ENCODE results near the gene DDN. TPM values are rescaled to one million over a fixed set of nuclear protein-coding genes. Genes with fewer than 3 reads are reported as not detected.

Gene DDN
- polyA plus RNA-seq, 6 donors from 2014 or later: 0.12 to 0.52 (median 0.20) TPM; not detected in 1

DNA sequence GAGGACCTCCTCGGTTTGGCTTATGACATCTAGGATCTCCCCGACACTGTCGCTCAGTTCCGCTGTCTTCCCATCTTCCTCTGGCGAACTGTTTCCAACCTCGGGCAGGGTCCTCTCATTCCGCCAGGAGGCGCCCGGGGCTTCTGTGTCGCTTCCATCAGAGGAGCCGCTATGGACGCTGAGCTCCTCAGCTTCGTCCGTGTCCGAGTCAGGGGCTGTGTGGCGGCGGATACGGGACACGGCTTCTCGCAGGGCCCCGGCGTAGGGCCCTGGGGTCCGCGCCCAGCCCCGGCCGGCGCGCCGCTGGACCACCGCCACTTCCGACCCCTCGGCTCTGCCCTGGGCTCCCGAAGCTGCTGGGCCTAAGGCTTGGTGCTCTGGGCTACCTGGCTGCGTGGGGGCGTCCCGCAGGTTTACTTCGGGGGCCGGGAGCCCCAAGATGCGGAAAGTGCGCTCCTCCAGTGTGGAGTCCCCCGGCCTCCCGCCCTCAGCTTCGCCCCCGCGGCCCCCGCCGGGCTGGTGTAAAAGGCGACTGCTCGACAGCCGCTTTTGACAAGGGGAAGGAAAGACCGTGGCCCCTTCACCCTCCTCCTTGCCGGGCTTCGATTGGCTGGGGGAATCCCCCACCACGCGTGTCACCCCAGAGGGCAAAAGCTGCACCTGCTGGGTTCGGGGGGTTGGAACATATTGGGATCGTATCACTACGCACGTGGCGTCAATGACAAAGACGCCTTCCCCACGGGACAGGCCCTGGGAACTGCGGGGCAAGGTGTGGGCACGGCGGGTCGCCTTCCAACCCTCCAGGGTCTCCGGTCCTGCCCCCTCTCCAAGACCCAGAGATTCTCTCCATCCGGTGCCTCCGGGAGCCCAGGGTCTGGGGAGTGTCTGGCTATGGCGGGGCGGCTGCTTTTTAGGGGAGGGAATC lies 2.1 kb downstream of the DDN start:
- DNase-seq (peak; percentile 84), ATAC-seq (ENCODE audit: low read depth in 2 of 2) (peak; percentile 81 to 83)
- peaks cover 24 to 61% (median 58%) of the 10 kb centered on the region in 3 donors for H3K27me3 Mint-ChIP-seq
- H3K36me3 Mint-ChIP-seq: peaks cover 3% of the 10 kb centered on the region in 2 donors
- H3K9me3 Mint-ChIP-seq: peaks cover 0 to 2% (median 0%) of the 10 kb centered on the region in 7 donors
- H3K4me1 Mint-ChIP-seq: peaks cover 39 to 48% (median 46%) of the 10 kb centered on the region in 3 donors
- peak overlapping the region; percentile 77 to 91 (median 84) for H3K4me3 Mint-ChIP-seq
- H3K27ac Mint-ChIP-seq: peak overlapping the region; percentile 38 to 96 (median 89)

DNA sequence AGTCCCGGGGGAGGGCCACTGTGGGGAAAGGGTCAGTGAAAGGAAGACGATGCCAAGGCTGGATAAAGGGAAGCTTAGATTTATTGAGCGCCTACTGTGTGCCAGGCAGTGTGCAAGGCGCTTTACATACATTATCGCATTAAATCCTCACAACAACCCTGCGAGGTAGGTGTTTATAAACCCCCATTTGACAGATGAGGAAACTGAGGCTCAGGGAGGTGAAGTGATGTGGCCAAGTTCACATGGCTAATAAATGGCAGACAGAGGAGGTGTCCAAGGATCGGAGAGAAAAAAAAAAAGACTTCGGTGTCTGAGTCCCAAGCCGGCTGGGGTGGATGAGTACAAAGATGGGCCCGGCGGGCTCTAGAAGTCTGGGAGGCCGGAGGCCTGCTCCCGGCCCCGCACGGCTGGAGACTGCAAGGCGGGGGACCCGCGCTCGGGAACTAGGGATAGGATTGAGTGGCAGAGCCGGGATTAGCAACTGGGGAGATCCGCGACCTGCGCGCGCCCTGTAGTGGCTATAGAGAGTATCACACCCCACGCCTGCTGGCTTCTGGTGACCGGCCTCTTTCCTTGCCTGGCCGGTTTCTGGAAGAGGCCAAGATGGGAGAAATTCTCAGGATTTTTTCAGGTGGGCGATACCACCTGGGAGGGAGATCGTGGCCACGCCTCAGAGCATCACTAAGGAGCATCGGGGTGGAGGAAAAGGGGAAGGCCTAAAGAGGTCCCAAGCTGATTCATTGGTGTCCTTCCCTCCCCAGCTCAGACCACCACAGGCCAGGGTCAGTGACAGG lies 3.9 kb downstream of the DDN start:
- Mint-ChIP-seq H3K36me3 (no peaks in the 10 kb centered on the region), H3K27ac (peak overlapping the region in 5 of 6 donors; percentile 69 to 90 (median 86)), H3K4me3 (peak overlapping the region; percentile 35 to 87 (median 84)), H3K9me3 (peaks cover 0 to 2% (median 0%) of the 10 kb centered on the region in 7 donors), H3K4me1 (peaks cover 37 to 46% (median 39%) of the 10 kb centered on the region in 3 donors), H3K27me3 (peaks cover 27 to 60% (median 53%) of the 10 kb centered on the region in 3 donors)
- DNase-seq (peak; percentile 45), ATAC-seq (ENCODE audit: low read depth in 2 of 2) (no peak)

DNA sequence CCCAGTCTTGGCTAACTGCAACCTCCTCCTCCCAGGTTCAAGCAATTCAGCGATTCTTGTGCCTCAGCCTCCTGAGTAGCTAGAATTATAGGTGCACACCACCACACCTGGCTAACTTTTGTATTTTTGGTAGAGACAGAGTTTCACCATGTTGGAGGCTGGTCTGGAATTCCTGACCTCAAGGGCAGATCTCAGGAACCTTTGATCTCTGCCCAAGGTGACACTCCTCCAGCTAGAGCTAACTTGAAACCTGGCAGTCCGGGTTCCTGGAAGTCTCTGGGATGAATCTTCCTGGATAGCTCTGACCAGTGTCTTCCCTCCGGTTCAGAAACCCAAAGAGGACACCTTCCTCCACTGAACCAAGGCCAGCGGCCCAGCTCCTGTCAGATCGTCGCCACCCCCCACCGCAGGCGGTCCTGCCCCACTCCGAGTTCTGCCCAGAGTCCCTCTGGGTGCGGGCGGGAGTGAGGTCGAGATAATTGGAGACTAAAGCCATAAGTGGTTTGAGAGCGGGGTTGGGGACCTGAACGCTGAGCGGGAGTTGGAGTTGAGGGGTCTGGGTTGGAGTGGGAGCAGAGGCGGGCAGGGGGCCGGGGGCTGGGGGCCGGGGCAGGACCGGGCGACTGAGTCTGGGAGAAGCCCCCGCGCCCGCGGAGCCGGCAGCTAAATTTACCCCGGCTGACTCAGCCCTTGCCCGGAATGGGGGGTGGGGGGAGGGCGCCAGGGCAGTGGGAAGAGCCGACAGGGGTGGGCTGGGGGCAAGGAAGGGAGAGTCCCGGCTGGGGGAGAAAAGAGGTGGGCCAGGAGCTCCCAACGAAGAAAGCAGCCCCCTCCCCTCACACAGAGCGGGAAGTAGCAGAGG lies 4.7 kb downstream of the DDN start:
- Mint-ChIP-seq H3K36me3 (no peaks in the 10 kb centered on the region), H3K4me3 (peak overlapping the region in 1 of 8 donors; percentile 35), H3K9me3 (peaks cover 0 to 2% (median 0%) of the 10 kb centered on the region in 7 donors), H3K4me1 (peaks cover 29 to 37% (median 33%) of the 10 kb centered on the region in 3 donors), H3K27ac (peak overlapping the region in 1 of 6 donors; percentile 88), H3K27me3 (peaks cover 28 to 61% (median 53%) of the 10 kb centered on the region in 3 donors)
- DNase-seq: no peak
- ATAC-seq (ENCODE audit: low read depth in 2 of 2): no peak

DNA sequence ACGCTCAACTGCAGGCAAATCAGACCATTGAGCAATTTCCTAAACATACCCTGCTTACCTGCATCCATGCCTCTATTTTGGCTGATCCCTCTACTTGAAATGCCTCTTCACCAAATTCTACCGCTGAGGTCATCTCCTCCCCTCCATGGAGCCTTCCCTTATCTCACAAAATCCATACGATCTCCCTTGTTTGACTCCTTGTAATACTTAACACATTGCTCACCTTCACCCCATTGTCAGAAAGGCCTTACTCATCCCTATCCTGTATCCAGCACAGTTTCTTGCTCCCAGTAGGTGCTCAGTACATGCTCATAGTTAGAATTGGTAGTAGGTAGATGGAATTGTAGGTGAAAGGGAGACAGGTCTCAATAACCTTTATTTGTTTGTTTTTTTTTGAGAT lies 5.4 kb downstream of the DDN start:
- Mint-ChIP-seq H3K36me3 (no peaks in the 10 kb centered on the region), H3K4me3 (no peak overlapping the region), H3K27me3 (peaks cover 35 to 64% (median 57%) of the 10 kb centered on the region in 3 donors), H3K27ac (peak overlapping the region in 1 of 6 donors; percentile 50), H3K9me3 (peaks cover 0 to 2% (median 0%) of the 10 kb centered on the region in 7 donors), H3K4me1 (peaks cover 24 to 32% (median 30%) of the 10 kb centered on the region in 3 donors)
- DNase-seq (no peak), ATAC-seq (ENCODE audit: low read depth in 2 of 2) (no peak)

DNA sequence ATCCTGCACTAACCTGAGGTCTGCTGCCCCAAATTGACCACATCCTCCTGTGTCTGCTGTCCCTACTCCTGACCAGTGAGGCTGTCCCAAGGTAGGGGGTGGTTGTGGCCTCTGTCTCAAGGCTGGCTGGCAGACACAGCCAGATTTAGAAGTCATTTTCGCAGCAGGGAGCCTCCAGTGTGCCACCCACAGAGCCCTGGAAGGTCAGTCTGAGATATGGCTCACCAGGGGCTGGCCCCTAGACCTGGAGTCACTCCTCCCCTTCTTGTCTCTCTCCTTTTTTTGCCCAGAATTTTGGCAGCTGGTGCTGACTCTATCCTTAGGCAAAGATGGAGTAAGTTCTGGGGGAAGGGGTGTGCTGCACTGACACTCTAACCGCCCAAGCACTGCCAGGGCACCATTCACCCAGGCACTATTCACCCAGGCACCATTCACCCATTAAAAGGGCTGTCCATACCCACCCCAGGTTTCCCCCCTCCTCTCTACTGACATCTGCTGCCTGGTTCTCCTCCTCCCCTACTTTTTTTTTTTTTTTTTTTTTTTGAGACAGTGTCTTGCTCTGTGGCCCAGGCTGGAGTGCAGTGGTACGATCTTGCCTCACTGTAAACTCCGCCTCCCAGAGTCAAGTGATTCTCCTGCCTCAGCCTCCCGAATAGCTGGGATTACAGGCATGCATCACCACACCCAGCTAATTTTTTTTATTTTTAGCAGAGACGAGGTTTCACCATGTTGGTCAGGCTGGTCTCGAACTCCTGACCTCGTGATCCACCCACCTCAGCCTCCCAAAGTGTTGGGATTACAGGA lies 7.7 kb downstream of the DDN start:
- Mint-ChIP-seq H3K36me3 (no peaks in the 10 kb centered on the region), H3K27ac (no peak overlapping the region), H3K4me1 (peaks cover 14 to 19% (median 17%) of the 10 kb centered on the region in 3 donors), H3K4me3 (no peak overlapping the region), H3K27me3 (peaks cover 48 to 81% (median 76%) of the 10 kb centered on the region in 3 donors), H3K9me3 (peaks cover 0 to 2% (median 0%) of the 10 kb centered on the region in 7 donors)
- DNase-seq (no peak), ATAC-seq (ENCODE audit: low read depth in 2 of 2) (peak; percentile 16 to 22)

- H3K4me1 Mint-ChIP-seq: peaks cover 7 to 12% (median 11%) of the 10 kb centered on the region in 3 donors
- no peak overlapping the region for H3K27ac Mint-ChIP-seq
Measured at GRCh38 chr12:48990552-48990951, 8.6 kb downstream of the DDN start.

DNA sequence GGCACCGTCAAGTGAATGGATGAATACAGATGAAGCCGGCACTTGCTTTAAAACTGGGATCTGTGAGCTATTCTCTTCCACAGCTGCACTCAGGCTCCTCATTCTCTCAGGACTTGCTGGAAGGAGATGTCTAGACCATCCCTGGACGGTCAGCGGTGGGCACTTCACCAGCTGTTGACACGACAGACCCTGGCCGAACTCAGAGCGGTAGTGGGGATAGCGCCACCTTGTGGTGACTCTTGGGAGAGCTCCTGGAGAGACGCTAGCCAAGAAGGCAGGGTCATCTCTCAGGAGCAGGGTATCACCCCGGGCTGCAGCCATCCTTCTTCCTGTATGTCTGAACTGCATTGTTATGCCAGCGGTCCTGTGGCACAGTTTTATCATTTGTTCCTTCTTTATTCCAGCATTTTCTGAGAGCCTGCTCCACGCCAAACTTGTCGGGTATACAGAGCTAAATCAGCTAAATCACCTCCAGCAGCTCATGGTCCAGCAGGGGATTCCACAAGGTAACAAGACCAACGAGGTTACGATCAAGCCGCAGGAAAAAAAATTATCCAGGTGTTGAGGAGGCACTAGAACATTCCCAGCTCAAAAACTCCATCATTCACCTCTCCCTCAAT lies 11.0 kb downstream of the DDN start:
- H3K36me3 Mint-ChIP-seq: no peaks in the 10 kb centered on the region
- H3K4me3 Mint-ChIP-seq: no peak overlapping the region
- H3K4me1 Mint-ChIP-seq: peaks cover 0 to 6% (median 0%) of the 10 kb centered on the region in 3 donors
- ATAC-seq (ENCODE audit: low read depth in 2 of 2): peak; percentile 74 to 75
- peak; percentile 56 for DNase-seq
- peak overlapping the region in 1 of 6 donors; percentile 55 for H3K27ac Mint-ChIP-seq
- H3K9me3 Mint-ChIP-seq: no peaks in the 10 kb centered on the region
- H3K27me3 Mint-ChIP-seq: peaks cover 54 to 75% (median 74%) of the 10 kb centered on the region in 3 donors

More at GRCh38 chr12:48990552-48990951, 8.6 kb downstream of the DDN start:
- H3K27me3 Mint-ChIP-seq: peaks cover 50 to 81% (median 77%) of the 10 kb centered on the region in 3 donors
- peaks cover 0 to 2% (median 0%) of the 10 kb centered on the region in 7 donors for H3K9me3 Mint-ChIP-seq
- DNase-seq (no peak), ATAC-seq (ENCODE audit: low read depth in 2 of 2) (no peak)
- no peaks in the 10 kb centered on the region for H3K36me3 Mint-ChIP-seq
- no peak overlapping the region for H3K4me3 Mint-ChIP-seq

DNA sequence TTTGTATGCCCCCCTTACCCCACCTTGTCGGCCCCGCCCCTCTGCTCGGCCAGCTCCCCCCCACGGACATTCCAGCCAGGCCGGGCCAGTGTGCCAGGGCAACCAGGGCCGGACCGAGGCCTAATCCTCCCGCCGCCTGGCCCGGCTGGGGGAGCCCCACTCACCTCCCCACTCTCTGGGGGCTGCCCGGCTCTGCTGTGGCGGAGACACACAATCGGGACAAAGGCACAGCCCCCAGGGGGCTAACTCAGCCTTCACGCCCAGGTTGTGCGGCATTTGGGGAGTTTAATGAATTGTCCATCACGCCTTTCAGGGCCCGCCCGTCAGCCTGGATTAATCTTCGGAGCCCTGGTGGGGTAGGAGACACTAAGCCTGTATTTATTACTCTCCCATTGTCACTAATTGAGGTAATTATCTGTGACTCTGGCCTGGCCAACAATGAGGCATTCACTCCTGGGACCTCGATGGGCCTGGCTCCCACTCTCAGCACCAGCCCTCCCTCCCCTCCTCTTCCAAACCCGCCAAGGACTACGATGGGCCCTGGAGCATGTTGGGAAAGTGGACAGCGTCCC lies 12.4 kb downstream of the DDN start:
- Mint-ChIP-seq H3K36me3 (no peaks in the 10 kb centered on the region), H3K4me1 (peaks cover 4 to 14% (median 7%) of the 10 kb centered on the region in 3 donors), H3K9me3 (no peaks in the 10 kb centered on the region), H3K4me3 (no peak overlapping the region), H3K27me3 (peaks cover 58 to 85% (median 84%) of the 10 kb centered on the region in 3 donors), H3K27ac (no peak overlapping the region)
- no peak for DNase-seq
- ATAC-seq (ENCODE audit: low read depth in 2 of 2): no peak

- Mint-ChIP-seq H3K27me3 (peaks cover 57 to 90% (median 88%) of the 10 kb centered on the region in 3 donors), H3K4me1 (peaks cover 13 to 22% (median 15%) of the 10 kb centered on the region in 3 donors), H3K9me3 (no peaks in the 10 kb centered on the region), H3K4me3 (no peak overlapping the region), H3K27ac (peak overlapping the region in 1 of 6 donors; percentile 8), H3K36me3 (peaks cover 0 to under 1% of the 10 kb centered on the region in 2 donors)
- DNase-seq: no peak
- ATAC-seq (ENCODE audit: low read depth in 2 of 2): no peak
Measured at GRCh38 chr12:48985901-48986300, 13.3 kb downstream of the DDN start.

DNA sequence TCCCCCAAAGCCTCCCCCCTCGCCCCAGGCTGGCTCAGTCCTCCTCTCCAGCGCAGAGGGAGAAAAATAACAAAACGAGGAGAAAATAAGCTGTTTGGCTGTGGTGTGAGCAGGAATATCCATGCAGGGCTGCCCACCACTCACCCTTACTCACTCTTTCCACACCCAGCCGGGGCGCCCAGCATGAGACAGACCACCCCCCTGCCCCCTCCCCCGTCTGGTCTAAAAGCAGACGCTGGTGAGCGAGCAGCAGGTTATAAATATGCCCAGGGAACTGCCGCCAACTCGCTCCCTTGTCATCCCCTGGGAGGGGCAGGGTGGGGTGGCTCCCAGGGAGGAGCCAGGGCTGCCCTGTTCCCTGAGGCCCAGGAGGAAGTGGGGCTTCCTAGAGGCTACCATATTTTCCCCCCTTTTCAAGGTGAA lies 13.7 kb downstream of the DDN start:
- Mint-ChIP-seq H3K4me1 (peaks cover 17 to 26% (median 19%) of the 10 kb centered on the region in 3 donors), H3K36me3 (peaks cover 0 to 4% of the 10 kb centered on the region in 2 donors), H3K27me3 (peaks cover 53 to 88% (median 88%) of the 10 kb centered on the region in 3 donors), H3K27ac (no peak overlapping the region), H3K9me3 (no peaks in the 10 kb centered on the region), H3K4me3 (no peak overlapping the region)
- DNase-seq (no peak), ATAC-seq (ENCODE audit: low read depth in 2 of 2) (no peak)

DNA sequence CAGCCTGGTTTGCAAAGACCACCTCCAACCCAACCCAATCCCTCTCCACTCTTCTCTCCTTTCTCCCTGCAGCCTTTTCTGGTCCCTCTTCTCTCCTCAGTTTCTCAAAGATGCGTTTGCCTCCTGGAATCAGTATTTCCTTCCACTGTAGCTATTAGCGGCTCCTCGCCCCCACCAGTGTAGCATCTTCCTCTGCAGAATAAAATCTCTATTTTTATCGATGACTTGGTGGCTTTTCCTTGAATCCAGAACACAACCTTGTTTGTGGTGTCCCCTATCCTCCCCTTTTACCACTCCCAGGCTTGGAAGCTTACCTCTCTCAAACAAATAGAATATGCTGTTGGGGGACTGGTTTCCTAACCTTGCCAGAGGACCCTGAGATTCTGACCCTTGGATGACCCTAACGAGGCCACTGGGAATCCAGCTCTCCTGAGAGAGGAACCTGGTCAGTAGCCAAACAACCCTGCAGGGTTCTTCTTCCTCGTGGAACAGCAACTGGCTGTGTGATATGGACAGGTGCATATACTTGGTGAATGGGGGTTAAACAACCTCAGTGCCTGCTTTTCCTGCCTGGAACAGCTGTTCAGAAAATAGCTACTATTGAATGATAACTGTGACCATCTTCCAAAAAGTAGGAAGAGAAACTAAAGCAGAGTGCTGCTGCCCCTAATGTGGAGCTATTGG lies 16.6 kb downstream of the DDN start:
- Mint-ChIP-seq H3K9me3 (no peaks in the 10 kb centered on the region), H3K36me3 (peaks cover 0 to 15% of the 10 kb centered on the region in 2 donors), H3K27me3 (peaks cover 43 to 78% (median 78%) of the 10 kb centered on the region in 3 donors), H3K4me1 (peaks cover 39 to 43% (median 40%) of the 10 kb centered on the region in 3 donors), H3K4me3 (peak overlapping the region in 7 of 8 donors; percentile 45 to 92 (median 89)), H3K27ac (peak overlapping the region in 5 of 6 donors; percentile 34 to 92 (median 87))
- DNase-seq: no peak
- ATAC-seq (ENCODE audit: low read depth in 2 of 2): no peak

All from naive B cell (primary cell).